Sigmoid colon (tissue), 4 donors: ENCODE data around the gene ACTA1.

Source experiments
- EP300 ChIP-seq, 4 donors: sonication (generic); formaldehyde crosslinking; IDR thresholded peaks; one replicate each; pipeline ENCODE4 v1.6.1; 2017; ENCODE audit warnings: antibody characterized with exemption in 4 of 4
- POLR2AphosphoS5 ChIP-seq, 4 donors: sonication (generic); formaldehyde crosslinking; IDR thresholded peaks; one replicate each; pipeline ENCODE4 v1.6.1; 2017; ENCODE audit warnings: antibody characterized with exemption in 4 of 4
- TF ChIP-seq, protein P1 (sequence below), 4 experiments: fragments of 450-650 bp in 3 of 4; fragments of 200-600 bp in 1 of 4; IDR thresholded peaks; one replicate each; pipeline ENCODE4 v1.5.1; 2016 to 2019; ENCODE audit warnings: antibody characterized with exemption in 4 of 4, mild to moderate bottlenecking in 3 of 4, moderate library complexity in 2 of 4

DNA sequence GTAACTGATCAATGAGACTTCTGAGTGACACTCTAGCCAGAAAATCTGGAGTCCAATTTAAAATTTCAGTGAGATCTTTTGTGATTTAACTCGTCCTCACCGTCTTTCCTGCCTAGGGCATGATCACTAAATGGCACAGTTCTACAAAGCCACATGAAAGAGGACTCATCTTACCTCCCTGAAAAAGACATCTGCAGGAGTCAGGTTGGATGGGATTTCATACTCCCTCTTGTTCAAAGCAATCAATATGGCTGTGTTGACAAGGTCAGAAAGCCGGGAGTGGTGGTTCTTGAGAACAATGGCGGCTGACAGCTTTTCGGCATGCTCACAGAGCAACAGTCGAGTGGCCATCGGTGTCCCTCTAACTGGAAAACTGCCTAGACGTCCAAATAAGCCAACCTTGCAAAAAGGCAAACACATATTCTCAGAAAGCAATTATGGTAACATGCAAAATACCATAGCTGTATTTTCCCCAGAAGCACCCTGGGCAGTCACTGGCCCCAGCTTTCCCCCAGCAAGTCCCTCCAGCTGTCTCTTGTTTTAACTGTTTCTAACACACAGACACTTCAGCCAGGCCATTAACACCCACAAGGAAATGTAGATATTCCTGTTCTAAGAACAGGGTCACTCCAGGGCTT is 36.6 kb upstream of the ACTA1 start:
- TF ChIP-seq POLR2AphosphoS5 (IDR thresholded peaks at IDR 0.05): no peak
- TF ChIP-seq, protein P1, sequence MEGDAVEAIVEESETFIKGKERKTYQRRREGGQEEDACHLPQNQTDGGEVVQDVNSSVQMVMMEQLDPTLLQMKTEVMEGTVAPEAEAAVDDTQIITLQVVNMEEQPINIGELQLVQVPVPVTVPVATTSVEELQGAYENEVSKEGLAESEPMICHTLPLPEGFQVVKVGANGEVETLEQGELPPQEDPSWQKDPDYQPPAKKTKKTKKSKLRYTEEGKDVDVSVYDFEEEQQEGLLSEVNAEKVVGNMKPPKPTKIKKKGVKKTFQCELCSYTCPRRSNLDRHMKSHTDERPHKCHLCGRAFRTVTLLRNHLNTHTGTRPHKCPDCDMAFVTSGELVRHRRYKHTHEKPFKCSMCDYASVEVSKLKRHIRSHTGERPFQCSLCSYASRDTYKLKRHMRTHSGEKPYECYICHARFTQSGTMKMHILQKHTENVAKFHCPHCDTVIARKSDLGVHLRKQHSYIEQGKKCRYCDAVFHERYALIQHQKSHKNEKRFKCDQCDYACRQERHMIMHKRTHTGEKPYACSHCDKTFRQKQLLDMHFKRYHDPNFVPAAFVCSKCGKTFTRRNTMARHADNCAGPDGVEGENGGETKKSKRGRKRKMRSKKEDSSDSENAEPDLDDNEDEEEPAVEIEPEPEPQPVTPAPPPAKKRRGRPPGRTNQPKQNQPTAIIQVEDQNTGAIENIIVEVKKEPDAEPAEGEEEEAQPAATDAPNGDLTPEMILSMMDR (IDR thresholded peaks at IDR 0.05): no peak
- TF ChIP-seq EP300 (IDR thresholded peaks at IDR 0.05): no peak
